CD14-positive monocyte (primary cell): ENCODE results near the gene RARB. TPM values are rescaled to one million over a fixed set of nuclear protein-coding genes. Genes with fewer than 3 reads are reported as not detected.

ENCODE experiments used
- DNase-seq, 3 donors: peaks; one replicate each; pipeline ENCODE4 v3.0.0-alpha.2; 2011 to 2022
- H2AFZ ChIP-seq: 2 replicates; pipeline ENCODE4 v1.6.0; 2012; ENCODE audit warnings: mild to moderate bottlenecking, low read depth, low read length, inconsistent platforms; ENCODE audit not compliant: insufficient read depth, poor library complexity, severe bottlenecking
- H3K27ac ChIP-seq, 2 donors: 1 replicate in 1 of 2; 2 replicates in 1 of 2; pipeline ENCODE4 v1.5.1; 2012 to 2013; ENCODE audit warnings: low read length in 2 of 2, control low read depth in 1 of 2, inconsistent platforms in 1 of 2, low read depth in 1 of 2, mild to moderate bottlenecking in 1 of 2
- H3K27me3 ChIP-seq, 2 donors: one replicate each; pipeline versions ENCODE4 v1.6.0 to v1.6.1; 2011 to 2013; ENCODE audit warnings: low read length in 2 of 2; ENCODE audit not compliant: control insufficient read depth in 2 of 2, insufficient read depth in 2 of 2
- H3K36me3 ChIP-seq, 2 donors: replicated peaks in 1 of 2; 1 replicate in 1 of 2; 2 replicates in 1 of 2; pipeline versions ENCODE4 v1.5.1 to v1.6.1; 2012 to 2013; ENCODE audit warnings: low read length in 2 of 2, control low read depth in 1 of 2, inconsistent platforms in 1 of 2, mild to moderate bottlenecking in 1 of 2; ENCODE audit not compliant: insufficient read depth in 2 of 2, control insufficient read depth in 1 of 2
- H3K4me1 ChIP-seq, 2 donors: 1 replicate in 1 of 2; 2 replicates in 1 of 2; pipeline versions ENCODE4 v1.5.1 to v1.6.1; 2012 to 2013; ENCODE audit warnings: low read length in 2 of 2, control low read depth in 1 of 2, inconsistent platforms in 1 of 2, mild to moderate bottlenecking in 1 of 2, moderate library complexity in 1 of 2; ENCODE audit not compliant: insufficient read depth in 2 of 2, control insufficient read depth in 1 of 2
- H3K4me2 ChIP-seq: replicated peaks from 2 replicates; pipeline ENCODE3; 2012; ENCODE audit warnings: low read length, moderate library complexity, mild to moderate bottlenecking; ENCODE audit not compliant: poor library complexity, severe bottlenecking; ENCODE audit errors: extremely low read depth
- H3K4me3 ChIP-seq, 3 experiments: fragments of 200-600 bp in 1 of 3; sonication (generic) in 1 of 3; replicated peaks in 1 of 3; 1 replicate in 2 of 3; 2 replicates in 1 of 3; pipeline ENCODE4 v1.5.1; 2011 to 2013; ENCODE audit warnings: low read length in 3 of 3, mild to moderate bottlenecking in 3 of 3, control low read depth in 2 of 3, low read depth in 2 of 3, inconsistent platforms in 1 of 3, moderate library complexity in 1 of 3
- H3K79me2 ChIP-seq: 2 replicates; pipeline ENCODE4 v1.6.0; 2012; ENCODE audit warnings: mild to moderate bottlenecking, control low read depth, inconsistent platforms, low read length, moderate library complexity; ENCODE audit not compliant: insufficient read depth
- H3K9ac ChIP-seq: 2 replicates; pipeline ENCODE4 v1.6.0; 2017; ENCODE audit warnings: low read length, mild to moderate bottlenecking; ENCODE audit not compliant: insufficient read depth, poor library complexity, severe bottlenecking
- H3K9me3 ChIP-seq, 2 donors: replicated peaks in 1 of 2; 1 replicate in 1 of 2; 2 replicates in 1 of 2; pipeline versions ENCODE4 v1.5.1 to v1.6.1; 2012 to 2013; ENCODE audit warnings: low read length in 2 of 2, control low read depth in 1 of 2; ENCODE audit not compliant: control insufficient read depth in 1 of 2, insufficient read depth in 1 of 2
- H4K20me1 ChIP-seq: 2 replicates; pipeline ENCODE4 v1.6.0; 2012; ENCODE audit warnings: mild to moderate bottlenecking, low read length, control low read depth, moderate library complexity; ENCODE audit not compliant: insufficient read depth
- H3K27ac Mint-ChIP-seq, 7 donors: one replicate each; pipeline ENCODE4 v1.8.0; 2020; ENCODE audit warnings: mild to moderate bottlenecking in 7 of 7, mixed read lengths in 7 of 7, moderate library complexity in 6 of 7, inconsistent platforms in 2 of 7
- H3K27me3 Mint-ChIP-seq, 3 donors: one replicate each; pipeline ENCODE4 v1.8.0; 2021 to 2022; ENCODE audit warnings: low read depth in 3 of 3, mild to moderate bottlenecking in 3 of 3, mixed read lengths in 3 of 3, moderate library complexity in 3 of 3, inconsistent platforms in 1 of 3
- H3K36me3 Mint-ChIP-seq, 2 donors: one replicate each; pipeline ENCODE4 v1.8.0; 2020; ENCODE audit warnings: mixed read lengths in 2 of 2, inconsistent platforms in 1 of 2, mild to moderate bottlenecking in 1 of 2
- H3K4me1 Mint-ChIP-seq: one replicate; pipeline ENCODE4 v1.8.0; 2020; ENCODE audit warnings: mild to moderate bottlenecking, mixed read lengths
- H3K4me3 Mint-ChIP-seq, 2 donors: one replicate each; pipeline ENCODE4 v1.8.0; 2020; ENCODE audit warnings: mild to moderate bottlenecking in 2 of 2, mixed read lengths in 2 of 2, moderate library complexity in 1 of 2
- H3K9me3 Mint-ChIP-seq, 7 donors: one replicate each; pipeline ENCODE4 v1.8.0; 2020 to 2022; ENCODE audit warnings: mixed read lengths in 7 of 7, mild to moderate bottlenecking in 6 of 7, moderate library complexity in 6 of 7, inconsistent platforms in 2 of 7
- CTCF ChIP-seq: fragments of 200-600 bp; IDR thresholded peaks from one replicate; pipeline ENCODE4 v1.8.0; 2022; ENCODE audit warnings: antibody characterized with exemption, mild to moderate bottlenecking
- intact Hi-C, 2 donors: fragments of 100-400 bp; cut with micrococcal nuclease; formaldehyde crosslinking; loops; one replicate each; pipeline versions ENCODE4 v1.15.0 to v1.15.1; 2023
- polyA plus RNA-seq, 3 donors: library from polyadenylated mRNA; depleted of rRNA in 1 of 3; unstranded in 2 of 3; stranded (reverse) in 1 of 3; fragments of 300-500 nt in 2 of 3; fragments of >200 nt in 1 of 3; fragmentation: Illumina TruSeq in 2 of 3; gene quantifications; 1 replicate in 2 of 3; 2 replicates in 1 of 3; pipeline ENCODE4 v1.2.3, GENCODE V29; 2012 to 2021

RARB gene
- polyA plus RNA-seq, 3 donors, result not detected

- H3K4me3 ChIP-seq, result no peak overlapping the region
- no peak overlapping the region for H3K27ac Mint-ChIP-seq
- TF ChIP-seq CTCF, result no peak
Observed at GRCh38 chr3:25618028-25618427, 190.0 kb downstream of the RARB start.

GRCh38 chr3:25619382-25619781 lies 191.3 kb downstream of the RARB start:
- Mint-ChIP-seq H3K36me3 (peaks cover 60 to 77% of the 10 kb centered on the region in 2 donors), H3K4me1 (no peaks in the 10 kb centered on the region), H3K9me3 (no peaks in the 10 kb centered on the region), H3K27ac (no peak overlapping the region), H3K27me3 (no peaks in the 10 kb centered on the region), H3K4me3 (no peak overlapping the region)
- Histone ChIP-seq H3K9me3 (no peaks in the 10 kb centered on the region), H3K79me2 (no peaks in the 10 kb centered on the region), H3K9ac (no peak overlapping the region), H3K36me3 (peaks cover 68 to 97% of the 10 kb centered on the region in 2 donors), H3K4me2 (no peak overlapping the region), H3K4me3 (no peak overlapping the region), H3K27me3 (no peaks in the 10 kb centered on the region), H2AFZ (no peak overlapping the region), H4K20me1 (no peaks in the 10 kb centered on the region), H3K4me1 (no peaks in the 10 kb centered on the region), H3K27ac (no peak overlapping the region)
- intact Hi-C loops, result no loop called here
- DNase-seq, result no peak
- TF ChIP-seq CTCF, result no peak

More at GRCh38 chr3:25618028-25618427, 190.0 kb downstream of the RARB start:
- Mint-ChIP-seq H3K4me1 (no peaks in the 10 kb centered on the region), H3K9me3 (no peaks in the 10 kb centered on the region), H3K27me3 (no peaks in the 10 kb centered on the region), H3K36me3 (peaks cover 56 to 73% of the 10 kb centered on the region in 2 donors), H3K4me3 (no peak overlapping the region)
- H3K27ac ChIP-seq, result no peak overlapping the region
- H4K20me1 ChIP-seq, result no peaks in the 10 kb centered on the region
- H3K9me3 ChIP-seq, result no peaks in the 10 kb centered on the region
- H3K4me1 ChIP-seq, result no peaks in the 10 kb centered on the region
- H3K36me3 ChIP-seq, result peaks cover 68 to 94% of the 10 kb centered on the region in 2 donors
- intact Hi-C loops, result no loop called here
- H3K27me3 ChIP-seq, result no peaks in the 10 kb centered on the region
- H2AFZ ChIP-seq, result no peak overlapping the region
- no peaks in the 10 kb centered on the region for H3K79me2 ChIP-seq
- no peak for DNase-seq
- no peak overlapping the region for H3K9ac ChIP-seq
- no peak overlapping the region for H3K4me2 ChIP-seq
